GM12878 (cell line): ENCODE data around the gene DAPK3. TPM values are rescaled to one million over a fixed set of nuclear protein-coding genes. Genes with fewer than 3 reads are reported as not detected.
"Not testable (repeated sequence)": the region's sequence is repeated elsewhere in the genome, so short reads cannot be mapped to it uniquely, and the experiment has no call there.

Experiments used
- ATAC-seq: fragments of 200-7000 bp; cut with Tn5 transposase; 3 replicates; pipeline ENCODE4 v1.9.1; 2020; ENCODE audit warnings: mild to moderate bottlenecking, moderate library complexity
- BruUV-seq: library from RNA; stranded (reverse); fragments of 400-500 nt; replicated peaks from 2 replicates; lab custom pipeline; 2021; lab: Mats Ljungman, UMichigan
- CTCF ChIA-PET: fragments of 300-600 bp; sonication (Branson Sonifier 250); formaldehyde crosslinking; extraction: SDS; loops from one replicate; lab custom pipeline; 2021; ENCODE audit warnings: inconsistent platforms; lab: Yijun Ruan, JAX
- POLR2A ChIA-PET: fragments of 350-600 bp; formaldehyde crosslinking; extraction: SDS; loops from one replicate; lab custom pipeline; 2021; ENCODE audit warnings: inconsistent platforms; lab: Charles Lee
- RAD21 ChIA-PET: fragments of 300-600 bp; sonication (Branson Sonifier 250); formaldehyde crosslinking; loops from one replicate; lab custom pipeline; 2023; ENCODE audit warnings: antibody characterized with exemption; ENCODE audit not compliant: unreplicated experiment; lab: Charles Lee
- SMC1A ChIA-PET: fragments of 300-600 bp; sonication (Branson Sonifier 250); formaldehyde crosslinking; loops from one replicate; lab custom pipeline; 2023; ENCODE audit not compliant: unreplicated experiment, uncharacterized antibody; lab: Charles Lee
- DNase-seq: peaks from one replicate; pipeline ENCODE4 v3.0.0-alpha.2; 2011; ENCODE audit warnings: low read depth, low spot score
- FAIRE-seq: peaks from 3 replicates; lab custom pipeline; 2011; peaks lifted over from hg19 to GRCh38; lab: Jason Lieb, UNC
- H2AFZ ChIP-seq: 2 replicates; pipeline ENCODE4 v1.6.0; 2011; ENCODE audit warnings: low read depth, low read length, control low read depth; ENCODE audit not compliant: control insufficient read depth
- H3K27ac ChIP-seq: 2 replicates; pipeline ENCODE4 v1.5.1; 2011; ENCODE audit warnings: control low read depth; ENCODE audit not compliant: control insufficient read depth, insufficient read depth
- H3K27me3 ChIP-seq, 2 experiments: replicated peaks in 1 of 2; 2 replicates each; pipeline versions ENCODE4 v1.6.0 to v1.6.1; 2011; ENCODE audit warnings: low read length in 1 of 2; ENCODE audit not compliant: control insufficient read depth in 2 of 2, insufficient read depth in 2 of 2
- H3K36me3 ChIP-seq, 2 experiments: 2 replicates each; pipeline ENCODE4 v1.5.1; 2011; ENCODE audit warnings: low read length in 1 of 2; ENCODE audit not compliant: control insufficient read depth in 2 of 2, insufficient read depth in 2 of 2
- H3K4me1 ChIP-seq: 2 replicates; pipeline ENCODE4 v1.6.1; 2011; ENCODE audit warnings: mild to moderate bottlenecking, low read length, moderate library complexity, mixed read lengths; ENCODE audit not compliant: control insufficient read depth, insufficient read depth
- H3K4me2 ChIP-seq: 2 replicates; pipeline ENCODE4 v1.6.0; 2011; ENCODE audit warnings: control low read depth; ENCODE audit not compliant: control insufficient read depth, insufficient read depth
- H3K4me3 ChIP-seq: fragments of 200-600 bp; sonication (generic); 2 replicates; pipeline ENCODE4 v1.5.1; 2016
- H3K79me2 ChIP-seq: 2 replicates; pipeline ENCODE4 v1.6.0; 2011; ENCODE audit warnings: low read length; ENCODE audit not compliant: control insufficient read depth, insufficient read depth
- H3K9ac ChIP-seq: 2 replicates; pipeline ENCODE4 v1.8.0; 2011; ENCODE audit warnings: low read length, control low read depth, mixed read lengths; ENCODE audit not compliant: control insufficient read depth, insufficient read depth
- H3K9me3 ChIP-seq: replicated peaks from 3 replicates; pipeline ENCODE4 v1.5.1; 2011; ENCODE audit warnings: mild to moderate bottlenecking, low read length; ENCODE audit not compliant: control insufficient read depth, insufficient read depth
- H4K20me1 ChIP-seq: 2 replicates; pipeline ENCODE4 v1.6.0; 2011; ENCODE audit not compliant: control insufficient read depth, insufficient read depth
- ATF3 ChIP-seq: IDR thresholded peaks from 2 replicates; pipeline ENCODE4 v1.6.1; 2011; ENCODE audit warnings: low read depth, mild to moderate bottlenecking, low read length, moderate library complexity, borderline replicate concordance; ENCODE audit errors: extremely low read depth
- BHLHE40 ChIP-seq, 2 experiments: fragments of 450-650 bp in 1 of 2; IDR thresholded peaks; 2 replicates each; pipeline ENCODE4 v1.6.1; 2011 to 2017; ENCODE audit warnings: low read depth in 2 of 2, borderline replicate concordance in 1 of 2, improper control_type of control experiment in 1 of 2, low read length in 1 of 2, mild to moderate bottlenecking in 1 of 2
- EED ChIP-seq: sonication (generic); IDR thresholded peaks from 2 replicates; pipeline ENCODE4 v1.6.1; 2016; ENCODE audit warnings: antibody characterized with exemption, low read depth
- IKZF2 ChIP-seq, 2 experiments: fragments of 450-650 bp; IDR thresholded peaks; 2 replicates each; pipeline ENCODE4 v1.6.1; 2017; ENCODE audit warnings: mild to moderate bottlenecking in 2 of 2, moderate library complexity in 2 of 2
- NFIC ChIP-seq: IDR thresholded peaks from 2 replicates; pipeline ENCODE4 v1.6.1; 2012; ENCODE audit warnings: low read depth, mild to moderate bottlenecking, inconsistent platforms, low read length, moderate library complexity
- PBX3 ChIP-seq: IDR thresholded peaks from 2 replicates; pipeline ENCODE4 v1.6.1; 2011; ENCODE audit warnings: mild to moderate bottlenecking, low read depth, low read length, moderate library complexity; ENCODE audit not compliant: insufficient replicate concordance
- RB1 ChIP-seq: fragments of 450-650 bp; formaldehyde crosslinking; IDR thresholded peaks from 2 replicates; pipeline ENCODE4 v1.6.1; 2017; ENCODE audit warnings: mild to moderate bottlenecking, borderline replicate concordance
- ZNF217 ChIP-seq: fragments of 450-650 bp; IDR thresholded peaks from 2 replicates; pipeline ENCODE4 v1.6.1; 2017; ENCODE audit warnings: antibody characterized with exemption, mild to moderate bottlenecking
- WGBS: methylation state at CpG from one replicate; pipeline ENCODE4 v1.1.6; 2016; ENCODE audit warnings: low lambda C conversion rate; ENCODE audit not compliant: insufficient replicate concordance, insufficient coverage; ENCODE audit errors: missing lambda C conversion rate; 5-methylcytosine and 5-hydroxymethylcytosine counted together
- in situ Hi-C: fragments of 300-500 bp; cut with MboI; formaldehyde crosslinking; loops from 9 replicates; pipeline ENCODE4 v1.14.3; 2018; ENCODE audit warnings: mixed read lengths
- intact Hi-C: fragments of 100-400 bp; cut with micrococcal nuclease; formaldehyde crosslinking; loops from one replicate; pipeline ENCODE4 v1.14.2; 2022; ENCODE audit not compliant: unreplicated experiment
- polyA plus RNA-seq, 11 experiments: library from polyadenylated mRNA; depleted of rRNA in 4 of 11; unstranded in 6 of 11; stranded (reverse) in 5 of 11; fragments of >200 nt; fragmentation: Nextera tagmentation in 4 of 11; fragmentation: Illumina TruSeq in 1 of 11; extraction: Ambion mirVana in 4 of 11; extraction: Trizol in 1 of 11; gene quantifications; 1 replicate in 1 of 11; 2 replicates in 10 of 11; pipeline versions ENCODE4 v1.2.1 to v1.2.3, GENCODE V29; 2011 to 2016; ENCODE audit warnings: inconsistent platforms in 2 of 11, missing spikeins in 2 of 11, low read depth in 1 of 11
- total RNA-seq, 4 experiments: library from RNA; depleted of rRNA in 3 of 4; stranded (reverse); fragments of >200 nt in 3 of 4; fragmentation: Illumina TruSeq in 1 of 4; extraction: Trizol in 1 of 4; gene quantifications; 2 replicates each; pipeline versions ENCODE4 v1.2.1 to v1.2.3, GENCODE V29; 2013 to 2021

The DAPK3 gene
- total and polyA plus RNA-seq, 10 of the 15 experiments (the other 5 are each of a cell fraction or from before 2014, with no cell fraction given): 0.13 to 46.4 (median 24.8) TPM

GRCh38 chr19:4007021-4007835 lies 36.3 kb upstream of the DAPK3 start, which contains the start of gene PIAS4 (continued):
- TF ChIP-seq ATF3: peak; percentile 71; the same call in 1 of the 2 replicates
- no peak; the same call in 1 of the 2 replicates for TF ChIP-seq ZNF217
- TF ChIP-seq PBX3: no peak
- TF ChIP-seq NFIC: no peak
- peak; percentile 21 to 33; a peak in 1 of 4 replicates for TF ChIP-seq IKZF2 (IDR thresholded peaks at IDR 0.05)
- TF ChIP-seq EED: no peak
- peak; percentile 93 to 99 for TF ChIP-seq BHLHE40 (IDR thresholded peaks at IDR 0.05; ENCODE audit: borderline replicate concordance in 1 of 2, low read depth in 2 of 2, low read length in 1 of 2)
- 0 out of 2 replicates have a peak, but pooled peaks have one; percentile 80 for TF ChIP-seq RB1

GRCh38 chr19:4005436-4005835 lies 34.5 kb upstream of the DAPK3 start:
- H2AFZ ChIP-seq: not testable (repeated sequence)

GRCh38 chr19:4000798-4001197 lies 29.9 kb upstream of the DAPK3 start:
- POLR2A ChIA-PET: interaction anchor here (0.6 to 1.0 kb wide), 4 partner anchors 10 to 266 kb away, joined by 3 to 6 read pairs (median 4); no protein-coding TSS in a partner anchor
- BruUV-seq, H3K36me3 ChIP-seq, H3K9ac ChIP-seq, H2AFZ ChIP-seq, H3K9me3 ChIP-seq, intact Hi-C loops, FAIRE-seq, H4K20me1 ChIP-seq, H3K27me3 ChIP-seq, H3K4me3 ChIP-seq, H3K27ac ChIP-seq, H3K4me2 ChIP-seq, H3K4me1 ChIP-seq, in situ Hi-C loops, H3K79me2 ChIP-seq, DNase-seq, ATAC-seq: not testable (repeated sequence)
- RAD21 ChIA-PET: interaction anchor here (1.1 to 1.3 kb wide), 2 partner anchors 10 to 139 kb away, joined by 4 to 5 read pairs; no protein-coding TSS in a partner anchor
- CTCF ChIA-PET: interaction anchor here (0.6 to 1.6 kb wide), 7 partner anchors 13 to 207 kb away, joined by 3 to 8 read pairs (median 3); partner anchors contain the start of gene EEF2
- 87% methylated on average over 5 of the region's 5 CpGs for WGBS
- SMC1A ChIA-PET: interaction anchor here (0.6 to 1.1 kb wide), 4 partner anchors 10 to 139 kb away, joined by 3 to 7 read pairs (median 3); partner anchors contain the start of gene EEF2

More at GRCh38 chr19:4005436-4005835, 34.5 kb upstream of the DAPK3 start:
- in situ Hi-C loops, H3K27ac ChIP-seq, intact Hi-C loops, H3K27me3 ChIP-seq, RAD21 ChIA-PET, H3K36me3 ChIP-seq, H3K4me1 ChIP-seq, FAIRE-seq, H4K20me1 ChIP-seq, H3K4me3 ChIP-seq, ATAC-seq, H3K9ac ChIP-seq, BruUV-seq, DNase-seq, H3K4me2 ChIP-seq, H3K9me3 ChIP-seq: not testable (repeated sequence)
- H3K79me2 ChIP-seq: peaks cover 28% of the 10 kb centered on the region
- WGBS: 97% methylated on average over 8 of the region's 9 CpGs
- CTCF ChIA-PET: interaction anchor here (3.4 kb wide), 1 partner anchor 17 kb away, joined by 26 read pairs; no protein-coding TSS in a partner anchor
- POLR2A ChIA-PET: interaction anchor here (0.6 to 0.7 kb wide), 3 partner anchors 13 to 119 kb away, joined by 5 to 9 read pairs (median 5); no protein-coding TSS in a partner anchor
- SMC1A ChIA-PET: interaction anchor here (0.8 kb wide), 1 partner anchor 20 kb away, joined by 4 read pairs; the partner anchor contains the start of gene EEF2
